ENCODE measurements around the gene CNGB1.
"Not testable (repeated sequence)": the region's sequence is repeated elsewhere in the genome, so short reads cannot be mapped to it uniquely, and the experiment has no call there.

CNGB1 gene

DNA sequence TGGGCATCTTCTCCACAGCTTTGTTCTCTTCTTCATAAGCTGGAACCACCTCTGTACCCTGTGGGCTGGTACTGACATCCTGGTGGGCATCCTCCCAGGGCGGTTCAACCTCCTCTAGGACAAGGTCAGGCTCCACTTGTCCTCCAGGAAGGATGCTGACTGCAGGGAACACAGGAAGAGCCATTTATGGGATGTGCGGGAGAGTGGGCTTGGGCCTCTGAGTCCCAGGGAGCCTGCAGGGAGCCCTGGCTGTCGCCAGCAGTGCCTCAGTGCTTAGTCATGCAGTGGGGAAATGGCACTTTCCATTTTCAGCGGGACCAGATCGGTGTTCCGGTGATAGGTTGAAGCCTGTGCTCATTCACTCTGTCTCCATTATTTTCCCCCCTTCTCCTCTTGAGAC, 20.5 kb downstream of the CNGB1 start:
- no peak for DNase-seq

DNA sequence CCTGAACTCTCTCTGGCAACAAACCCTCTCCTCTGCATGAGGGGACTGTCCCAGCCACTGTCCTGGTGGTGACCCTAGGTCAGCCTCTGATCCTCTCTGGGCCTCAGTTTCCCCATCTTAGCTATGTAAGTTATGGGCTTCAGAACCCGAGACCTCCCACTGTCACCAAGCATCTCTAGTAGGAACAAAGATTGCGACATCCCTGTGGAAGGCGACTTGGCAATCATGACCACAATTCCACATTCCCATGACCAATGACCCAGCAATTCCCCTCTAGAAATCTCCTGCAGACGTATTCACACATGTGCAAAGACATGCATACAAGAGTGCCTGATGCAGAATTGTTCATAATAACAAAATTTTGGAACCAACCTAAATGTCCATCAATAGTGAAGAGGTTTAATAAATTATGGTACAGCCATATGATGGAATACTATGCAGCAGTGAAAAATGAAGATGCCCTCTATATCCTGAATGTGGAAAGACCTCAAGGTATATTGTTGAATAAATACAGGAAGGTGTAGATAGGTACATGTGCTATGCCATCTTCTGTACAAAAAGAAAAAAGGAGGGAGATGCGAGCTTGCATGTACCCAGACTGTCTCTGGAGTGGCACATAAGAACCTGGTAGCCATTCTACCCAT, 21.2 kb downstream of the CNGB1 start:
- no peak for DNase-seq

DNA sequence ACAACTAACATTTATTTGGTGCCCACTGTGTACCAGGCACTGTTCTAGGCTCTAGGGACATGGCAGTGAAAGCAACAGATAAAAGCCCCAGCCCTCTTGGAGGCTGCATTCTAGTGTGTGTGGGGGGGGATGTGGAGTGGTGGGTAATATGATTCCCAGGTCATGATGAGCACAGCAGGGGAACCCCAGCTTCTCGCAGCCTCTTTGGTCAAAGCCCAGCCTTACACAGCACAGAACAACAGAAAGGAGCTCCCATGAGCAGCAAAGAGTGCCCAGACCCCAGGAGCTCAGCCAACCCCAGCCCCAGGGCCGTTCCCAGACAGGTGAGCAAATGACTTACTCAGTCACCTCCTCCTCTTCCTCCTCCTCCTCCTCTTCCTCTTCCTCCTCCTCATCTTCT, 21.9 kb downstream of the CNGB1 start:
- no peak for DNase-seq

DNA sequence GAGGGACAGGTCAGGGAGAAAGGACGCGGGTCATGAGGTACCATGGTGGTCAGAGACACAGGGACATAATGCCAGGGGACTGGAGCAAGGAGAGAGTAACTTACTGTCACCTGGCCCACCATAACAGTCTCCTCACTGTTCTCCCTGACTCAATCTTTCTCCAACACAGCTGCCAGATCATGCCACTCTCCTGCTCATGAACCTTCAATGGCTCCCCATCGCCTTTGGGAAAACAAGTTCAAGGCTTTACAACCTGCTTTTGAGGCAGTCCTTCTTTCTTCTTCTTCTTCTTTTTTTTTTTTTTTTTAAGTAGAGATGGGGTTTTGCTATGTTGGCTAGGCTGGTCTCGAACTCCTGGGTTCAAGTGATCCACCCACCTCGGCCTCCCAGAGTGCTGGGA, 22.9 kb downstream of the CNGB1 start:
- no peak for DNase-seq

DNA sequence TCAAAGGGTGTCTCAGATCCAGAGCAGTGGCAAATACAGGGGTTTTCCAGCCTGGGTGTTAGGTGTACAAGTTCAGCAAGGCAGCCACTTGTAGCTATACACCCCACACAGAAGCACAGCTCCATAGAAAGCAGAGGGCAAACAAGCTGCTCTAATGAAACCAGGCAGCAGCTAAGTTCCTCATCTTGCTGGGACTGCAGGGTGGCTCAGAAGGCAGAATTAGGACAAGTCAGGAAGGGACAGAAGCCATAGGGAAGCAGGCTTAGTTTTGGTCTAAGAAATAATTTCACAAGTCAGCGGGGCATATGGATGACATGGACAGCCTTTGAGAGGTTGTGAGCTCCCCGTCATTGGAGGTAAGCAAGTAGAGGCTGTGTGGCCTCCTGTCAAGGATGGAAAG, 23.7 kb downstream of the CNGB1 start:
- DNase-seq: no peak

DNA sequence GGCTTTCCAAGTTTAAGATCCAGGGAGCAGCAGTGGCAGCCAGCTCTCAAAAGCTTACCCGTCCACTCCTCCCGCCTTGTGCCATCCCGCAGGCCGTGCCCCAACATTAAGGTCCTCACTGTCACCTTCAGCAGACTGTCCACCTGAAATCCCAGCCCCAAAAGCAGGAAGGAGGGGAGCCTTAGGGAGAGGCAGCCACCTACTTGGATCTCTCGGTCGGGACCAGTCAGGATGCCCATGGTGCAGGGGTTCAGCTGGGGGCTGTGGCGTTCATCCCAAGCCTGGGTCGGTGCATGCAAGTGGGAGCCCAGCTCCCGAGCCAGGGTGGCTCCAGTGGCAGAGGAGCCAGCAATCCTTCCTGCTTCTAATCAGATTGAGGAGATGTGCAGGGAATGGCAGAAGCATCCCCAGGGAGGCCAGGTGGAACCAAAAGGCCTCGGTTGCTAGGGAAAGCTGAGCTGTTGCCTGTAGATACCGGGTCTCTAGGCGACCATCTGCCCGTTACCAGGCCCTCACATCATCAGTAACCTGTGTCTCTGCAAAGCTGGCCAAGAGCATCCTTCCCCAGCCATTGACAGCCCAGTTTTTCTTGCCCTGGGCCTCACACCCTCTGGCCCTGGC, 24.6 kb downstream of the CNGB1 start:
- peak; percentile 79 for DNase-seq

DNA sequence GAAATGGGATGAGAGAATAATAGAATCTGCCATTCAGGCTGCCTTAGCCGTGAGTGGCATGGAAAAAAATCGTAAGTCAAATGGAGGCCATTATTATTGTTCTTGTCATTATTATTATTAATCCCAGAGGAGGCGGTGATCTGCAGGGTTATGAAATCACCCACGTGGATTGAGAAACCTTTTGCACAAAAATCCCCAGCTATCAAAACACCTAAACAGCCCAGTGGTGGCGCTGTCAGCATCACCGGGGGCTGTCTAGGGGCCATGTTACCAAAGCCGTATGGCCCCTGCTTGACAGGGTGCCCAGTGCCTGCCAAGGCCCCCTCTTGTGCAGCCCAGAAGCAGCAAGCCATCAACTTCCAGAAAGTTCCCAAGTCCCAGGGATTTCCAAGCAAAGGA, 25.2 kb downstream of the CNGB1 start:
- no peak for DNase-seq

DNA sequence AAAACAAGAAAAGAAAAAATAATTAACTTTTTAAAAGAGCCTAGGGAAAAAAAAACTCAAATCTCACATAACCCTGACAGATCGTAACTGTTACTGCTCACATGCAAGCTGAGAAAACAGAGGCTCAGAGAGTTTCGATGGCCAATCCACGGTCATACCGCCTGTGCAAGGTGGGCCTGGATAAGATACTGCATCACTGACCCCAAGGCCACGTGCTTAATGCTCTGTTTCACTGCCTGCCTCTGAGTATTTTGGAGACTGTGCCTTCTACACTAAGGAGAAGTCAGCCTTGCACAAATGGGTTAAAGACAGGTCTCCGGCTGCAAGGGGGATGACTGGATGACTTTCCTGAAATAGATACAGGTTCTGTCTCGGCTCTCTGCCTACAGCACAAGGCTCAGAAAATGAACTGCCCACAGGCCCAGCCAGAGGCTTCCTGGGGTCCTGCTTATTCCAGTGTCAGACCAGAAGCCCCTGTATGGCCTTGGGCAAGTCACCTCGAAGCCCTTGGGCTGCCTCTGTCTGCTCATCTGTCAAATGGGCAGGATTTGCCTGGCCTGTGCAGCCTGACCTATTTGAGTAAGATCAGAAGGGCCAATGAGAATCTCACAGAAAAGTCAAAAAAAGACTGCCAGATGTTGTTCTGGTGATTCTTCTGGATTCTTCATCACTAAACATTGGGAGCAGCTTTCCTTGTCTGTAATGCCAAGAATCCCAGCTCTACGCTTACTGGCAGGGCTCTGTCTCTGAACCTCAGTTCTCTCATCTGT, 25.8 kb downstream of the CNGB1 start:
- DNase-seq: no peak

DNA sequence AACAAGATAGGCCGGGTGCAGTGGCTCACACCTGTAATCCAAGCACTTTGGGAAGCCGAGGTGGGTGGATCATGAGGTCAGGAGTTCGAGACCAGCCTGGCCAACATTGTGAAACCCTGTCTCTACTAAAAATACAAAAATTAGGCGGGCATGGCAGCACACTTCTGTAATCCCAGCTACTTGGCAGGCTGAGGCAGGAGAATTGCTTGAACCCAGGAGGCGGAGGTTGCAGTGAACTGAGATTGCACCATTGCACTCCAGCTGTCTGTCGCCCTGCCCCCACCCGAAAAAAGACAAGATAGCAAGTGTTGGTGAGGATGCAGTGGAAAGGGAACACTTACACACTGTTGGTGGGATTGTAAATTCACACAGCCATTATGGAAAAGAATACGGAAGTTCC, 27.5 kb downstream of the CNGB1 start:
- DNase-seq: not testable (repeated sequence)

DNA sequence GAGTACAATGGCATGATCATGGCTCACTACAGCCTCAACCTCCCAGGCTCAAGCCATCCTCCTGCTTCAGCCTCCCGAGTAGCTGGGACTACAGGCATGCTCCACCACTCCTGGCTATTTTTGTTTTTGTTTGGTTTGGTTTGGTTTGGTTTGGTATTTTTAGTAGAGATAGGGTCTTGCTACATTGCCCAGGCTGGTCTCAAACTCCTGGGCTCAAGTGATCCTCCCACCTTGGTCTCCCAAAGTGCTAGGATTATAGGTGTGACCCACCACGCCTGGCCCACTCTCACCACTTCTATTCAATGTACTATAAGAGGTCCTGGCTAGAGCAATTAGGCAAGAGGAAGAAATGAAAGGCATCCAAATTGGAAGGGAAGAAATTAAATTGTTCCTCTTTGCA, 29.0 kb downstream of the CNGB1 start:
- DNase-seq: not testable (repeated sequence)

DNA sequence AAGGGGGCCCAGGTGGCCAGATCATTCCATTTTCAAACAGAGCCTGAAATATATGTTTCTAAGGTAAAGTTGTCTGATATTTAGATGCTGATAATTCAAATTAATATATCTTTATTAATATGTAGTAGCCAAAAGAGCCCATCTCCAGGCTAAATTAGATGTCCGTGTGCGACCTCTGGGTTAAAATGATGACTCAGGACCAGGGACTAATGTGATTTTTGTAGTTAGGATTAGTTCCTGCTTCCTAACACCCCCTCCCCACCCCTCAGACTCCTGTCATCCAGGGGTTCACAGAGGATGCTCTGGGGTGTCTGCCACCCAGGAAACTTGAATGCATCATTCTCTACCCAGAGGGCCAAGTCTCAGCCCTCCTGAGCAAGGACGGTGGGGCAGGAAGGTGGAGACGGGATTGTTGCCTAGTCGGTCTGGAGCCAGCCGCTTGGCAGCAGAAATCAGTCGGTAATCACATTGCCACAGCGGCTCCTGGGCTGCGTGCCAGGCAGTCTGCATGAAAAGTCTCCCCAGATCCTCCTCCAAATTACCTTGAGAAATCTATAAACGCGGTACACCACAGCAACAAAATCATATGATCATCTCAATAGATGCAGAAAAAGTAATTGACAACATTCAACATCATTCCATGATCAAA, 29.8 kb downstream of the CNGB1 start:
- peak; percentile 49 for DNase-seq

DNA sequence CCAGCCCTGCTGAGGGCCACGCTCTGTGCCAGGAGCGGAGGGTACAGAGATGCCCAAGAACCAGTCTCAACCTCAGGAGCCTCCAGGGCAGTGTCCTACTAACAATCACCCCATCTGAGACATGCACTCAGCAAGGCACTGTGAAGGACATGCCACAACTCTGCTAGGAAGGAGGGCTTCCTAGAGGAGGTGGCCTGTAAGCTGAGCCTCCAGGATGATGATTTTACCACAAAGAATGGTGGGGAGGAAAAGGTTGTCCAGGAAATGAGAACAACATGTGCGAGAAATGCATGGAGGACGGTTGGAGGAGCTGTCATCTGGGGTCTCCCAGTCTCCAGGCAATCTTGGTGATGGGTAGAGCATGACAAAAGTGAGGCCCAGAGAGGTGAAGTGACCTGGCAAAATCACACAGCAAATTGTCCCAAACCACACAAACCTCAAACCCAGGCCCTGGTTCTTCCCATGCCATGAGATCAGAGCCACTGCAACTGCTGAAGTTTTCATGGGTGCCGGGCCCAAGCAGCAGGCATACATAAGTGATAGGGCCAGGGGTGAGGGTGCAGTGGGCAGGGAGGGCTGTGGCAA, 30.5 kb downstream of the CNGB1 start:
- no peak for DNase-seq

DNA sequence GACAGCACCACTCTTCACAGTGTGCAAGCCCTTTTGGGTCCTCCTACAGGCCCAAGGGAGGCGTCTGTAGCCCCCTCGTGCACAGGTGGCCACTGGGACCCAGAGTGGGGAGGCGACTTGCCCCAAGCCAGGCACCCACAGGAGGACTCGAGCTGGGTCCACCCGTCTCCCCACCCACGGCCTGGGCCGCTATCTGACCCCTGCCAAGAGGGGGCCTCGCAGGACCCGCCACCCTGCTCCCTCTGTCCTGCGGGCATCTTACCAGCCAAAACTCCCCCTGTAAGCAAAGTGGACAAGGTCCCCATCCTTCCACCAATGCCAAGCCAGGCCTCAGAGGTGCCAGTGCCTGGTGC, 31.1 kb downstream of the CNGB1 start:
- DNase-seq: no peak

DNA sequence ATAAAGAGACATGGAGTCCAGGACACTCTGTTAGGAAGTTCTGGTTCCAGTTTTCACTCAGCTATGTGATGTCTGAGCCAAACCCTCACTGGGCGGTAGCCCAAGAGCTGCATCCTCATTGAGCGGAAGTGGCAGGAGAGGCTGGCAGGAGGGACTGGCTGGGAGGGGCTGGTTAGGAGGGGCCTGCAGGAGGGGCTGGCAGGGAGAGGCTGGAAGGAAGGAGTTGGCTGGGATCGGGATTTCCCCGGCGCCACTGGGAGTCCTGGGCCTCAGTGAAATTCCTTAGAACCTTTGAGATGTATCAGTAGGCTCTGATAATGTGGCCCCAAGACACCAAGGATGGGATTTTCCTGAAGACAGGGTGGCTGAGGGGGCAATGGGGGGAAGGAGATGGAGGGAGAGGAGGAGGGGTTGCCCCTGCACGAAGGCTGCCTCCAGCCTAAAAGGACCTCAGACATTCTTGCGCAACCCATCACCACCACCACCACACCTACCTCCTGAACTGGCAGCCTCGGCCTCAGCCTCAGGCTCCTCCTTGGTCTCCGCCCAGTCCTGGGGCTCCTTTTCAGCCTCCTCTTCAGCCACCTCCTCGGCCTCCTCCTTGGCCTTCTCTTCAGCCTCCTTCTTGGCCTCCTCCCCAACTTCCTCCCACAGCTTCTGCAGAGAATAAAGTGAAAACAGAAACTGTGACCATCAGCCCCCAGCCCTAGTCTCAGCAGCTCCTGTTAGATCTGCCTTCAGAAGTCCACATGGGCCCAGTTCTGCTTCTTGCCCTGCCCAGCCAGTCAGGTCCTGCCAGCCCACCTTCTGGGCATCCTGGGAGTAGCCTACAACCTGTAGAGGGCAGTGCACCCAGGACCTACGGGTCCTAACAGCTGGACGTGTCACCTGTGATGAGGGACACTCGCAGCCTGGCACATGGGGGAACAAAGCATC, 31.7 kb downstream of the CNGB1 start:
- no peak for DNase-seq

DNA sequence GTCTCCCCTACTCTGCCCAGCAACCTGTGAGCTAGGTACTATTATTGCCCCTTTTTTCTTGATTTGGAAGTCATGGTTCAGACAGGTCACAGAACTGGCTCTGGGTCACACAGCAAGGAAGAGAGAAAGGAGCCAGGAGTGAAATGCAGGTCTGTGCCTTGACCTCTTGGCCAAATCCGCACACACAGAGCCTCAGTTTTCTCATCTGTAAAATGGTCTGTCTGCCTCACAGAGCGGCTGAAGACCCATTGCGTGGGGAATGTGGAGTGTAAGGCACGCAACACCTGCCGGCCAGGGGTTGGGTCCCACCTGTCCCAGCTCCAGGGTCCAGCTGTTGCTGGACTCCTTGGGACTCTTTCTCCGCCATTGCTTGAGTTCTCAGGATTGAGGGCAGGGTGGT, 32.4 kb downstream of the CNGB1 start:
- DNase-seq: no peak

DNA sequence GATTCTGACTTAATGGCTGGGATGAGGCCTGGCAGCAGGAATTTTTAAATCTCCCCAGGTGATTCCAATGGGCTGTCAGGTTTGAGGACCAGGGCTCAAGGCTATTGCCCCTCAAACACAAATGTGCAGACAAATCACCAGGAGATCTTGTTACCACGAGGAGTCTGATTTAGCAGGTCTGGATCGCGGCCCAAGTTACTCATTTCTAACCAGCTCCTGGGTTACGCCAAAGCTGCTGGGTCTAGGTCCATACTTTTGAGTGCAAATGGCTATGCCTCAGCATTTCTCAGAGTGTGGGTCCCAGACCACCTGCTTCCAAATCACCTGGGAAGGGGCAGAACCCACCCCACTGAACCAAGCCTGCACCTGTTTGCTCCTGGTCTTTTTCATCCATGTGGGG, 33.1 kb downstream of the CNGB1 start:
- no peak for DNase-seq

DNA sequence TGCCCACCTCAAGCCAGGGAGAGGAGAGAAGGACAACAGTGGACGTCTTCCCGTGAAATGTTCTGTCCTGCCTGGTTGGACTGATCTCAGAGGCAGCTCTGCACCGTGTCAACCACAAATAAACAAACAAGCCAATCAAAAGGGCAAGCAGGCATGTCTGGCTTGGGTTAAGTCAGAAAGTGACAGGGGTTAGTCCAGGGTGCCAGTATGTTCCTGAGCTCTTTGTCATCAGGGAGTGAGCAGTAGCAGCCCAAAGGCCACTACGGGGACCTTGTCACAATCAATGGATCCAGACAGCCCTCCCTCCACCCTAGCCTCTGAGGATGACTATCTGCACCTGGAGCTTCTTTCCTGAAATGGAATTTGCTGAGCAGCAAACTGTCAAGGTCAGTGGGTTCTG, 35.0 kb downstream of the CNGB1 start:
- DNase-seq: no peak

DNA sequence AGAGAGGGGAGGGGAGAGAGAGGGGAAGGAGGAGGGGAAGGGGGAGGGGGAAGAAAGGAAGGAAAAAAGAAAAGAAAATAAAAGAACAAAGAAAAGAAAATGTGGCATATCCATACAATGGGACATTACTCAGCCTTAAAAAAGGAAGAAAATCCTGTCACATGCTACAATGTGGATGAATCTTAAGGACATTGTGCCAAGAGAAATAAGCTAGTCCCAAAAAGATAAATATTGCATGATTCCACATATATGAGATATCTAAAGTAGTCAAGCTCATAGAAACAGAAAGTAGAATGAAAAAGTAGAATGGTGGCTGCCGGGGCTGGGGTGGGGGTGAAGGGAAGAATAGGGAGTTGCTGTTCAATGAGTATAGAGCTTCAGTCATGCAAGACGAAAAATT, 40.4 kb downstream of the CNGB1 start:
- no peak for DNase-seq

DNA sequence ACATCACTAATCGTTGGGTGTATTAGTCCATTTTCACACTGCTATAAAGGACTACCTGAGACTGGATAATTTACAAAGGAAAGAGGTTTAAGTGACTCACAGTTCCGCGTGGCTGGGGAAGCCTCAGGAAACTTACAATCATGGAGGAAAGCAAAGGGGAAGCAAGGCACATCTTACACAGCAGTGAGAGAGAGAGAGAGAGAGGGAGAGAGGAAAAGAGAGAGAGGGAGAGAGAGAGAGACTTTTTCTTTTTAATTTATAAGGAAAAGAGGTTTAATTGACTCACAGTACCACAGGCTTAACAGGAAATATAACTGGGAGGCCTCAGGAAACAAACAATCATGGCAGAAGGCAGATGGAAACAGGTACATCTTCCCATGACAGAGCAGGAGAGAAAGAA, 41.7 kb downstream of the CNGB1 start:
- no peak for DNase-seq

DNA sequence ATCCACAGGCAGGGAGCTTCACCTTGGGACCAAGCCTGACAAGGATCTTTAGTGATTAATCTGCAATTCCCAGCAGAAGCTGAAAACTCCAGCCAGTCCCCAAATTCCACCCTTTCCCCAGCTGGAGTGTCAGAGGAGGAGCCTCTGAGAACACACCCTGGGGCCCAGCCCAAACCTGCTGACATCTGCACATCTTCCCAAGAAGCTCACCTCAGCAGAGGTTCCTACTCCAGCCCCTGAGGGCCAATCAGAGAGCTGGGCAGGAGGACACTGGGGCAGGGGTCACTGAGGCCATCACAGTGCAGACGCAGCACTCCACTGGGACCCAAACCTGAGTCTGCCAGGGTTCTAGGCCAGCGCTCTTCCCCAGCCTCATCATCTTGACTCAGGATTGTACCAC, 44.9 kb downstream of the CNGB1 start:
- DNase-seq: no peak

DNA sequence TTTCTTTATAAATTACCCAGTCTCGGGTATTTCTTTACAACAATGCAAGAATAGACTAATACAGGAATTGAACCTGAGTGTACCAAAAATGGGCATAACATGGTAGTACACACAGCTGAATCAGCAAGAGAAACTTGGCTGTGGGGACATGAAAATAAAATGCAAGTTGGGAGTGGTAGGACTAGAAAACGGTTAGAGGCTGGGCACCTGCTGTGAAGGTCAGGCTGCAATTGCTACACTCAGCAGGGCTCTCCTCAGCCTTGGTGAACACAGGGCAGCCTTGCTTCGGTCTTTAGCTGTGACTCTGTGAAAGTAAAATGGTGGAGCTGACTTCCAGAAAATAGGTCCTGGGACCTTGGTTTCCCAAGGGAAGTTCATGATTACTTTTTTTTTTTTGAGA, 45.6 kb downstream of the CNGB1 start:
- no peak for DNase-seq

DNA sequence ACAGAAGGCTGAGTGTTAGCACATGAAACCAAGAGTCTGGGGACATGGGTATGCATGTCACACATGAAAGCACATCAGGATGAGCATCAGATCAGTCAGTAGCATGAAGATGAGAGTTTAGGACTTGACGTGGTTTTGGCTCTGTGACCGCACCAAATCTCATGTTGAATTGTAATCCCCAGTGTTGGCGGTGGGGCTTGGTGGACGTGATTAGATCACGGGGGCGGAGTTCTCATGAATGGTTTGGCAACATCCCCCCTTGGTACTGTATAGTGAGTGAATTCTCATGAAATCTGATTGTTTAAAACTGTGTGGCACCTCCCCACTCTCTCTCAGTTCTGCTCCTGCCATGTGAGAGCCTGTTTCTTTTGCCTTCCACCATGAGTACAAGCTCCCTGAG, 46.4 kb downstream of the CNGB1 start:
- DNase-seq: no peak

DNA sequence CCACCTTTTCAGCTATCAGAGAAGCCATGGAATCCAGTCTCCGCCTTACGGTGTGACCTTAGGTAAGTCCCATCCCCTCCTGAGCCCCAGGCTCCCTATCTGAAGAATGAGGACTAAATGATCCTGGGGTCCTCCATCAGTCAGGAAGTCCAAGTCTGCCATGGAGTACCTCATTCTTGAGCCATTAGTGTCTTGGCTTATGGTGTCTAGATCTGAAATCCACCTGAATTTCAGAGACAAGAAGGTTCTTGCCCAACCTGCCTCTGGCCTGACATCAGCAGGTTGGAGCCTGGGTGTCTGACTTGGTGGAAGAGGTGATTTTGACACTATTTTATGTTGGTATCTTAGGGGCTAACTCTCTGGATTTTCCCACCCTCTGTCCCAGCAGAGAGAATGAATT, 47.1 kb downstream of the CNGB1 start:
- DNase-seq: no peak

Data from NCI-H82 (cell line).